Measurements from ENCODE around the gene RSPO1.

DNA sequence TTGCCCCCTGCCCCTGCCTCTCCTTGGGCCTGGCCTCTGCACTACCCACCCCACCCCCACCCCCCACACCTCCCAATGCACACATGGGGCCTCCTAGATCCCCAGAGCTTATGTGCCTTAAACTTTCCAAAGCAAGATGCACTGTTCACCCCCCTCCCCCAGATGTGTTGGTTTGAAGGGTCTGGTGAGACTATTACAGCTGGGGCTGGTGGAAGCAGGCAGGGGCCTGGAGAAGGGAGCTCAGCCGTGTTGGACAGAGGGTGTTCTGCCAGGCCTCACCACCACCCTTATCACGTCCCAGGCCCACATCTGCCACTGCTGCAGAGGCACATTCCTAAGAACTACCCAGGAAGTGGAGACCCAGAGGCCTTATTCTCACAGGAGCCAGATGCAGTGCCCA is 18.3 kb upstream of the RSPO1 start:
- TF ChIP-seq ZBTB33 (IDR thresholded peaks at IDR 0.05) (no peak), TAF1 (conservative IDR thresholded peaks at IDR 0.05) (no peak), RAD21 (IDR thresholded peaks at IDR 0.05) (no peak), FOXA1 (IDR thresholded peaks at IDR 0.05) (no peak), YY1 (IDR thresholded peaks at IDR 0.05) (no peak), EGR1 (IDR thresholded peaks at IDR 0.05; ENCODE audit: low read depth in 2 of 2) (no peak), SP1 (IDR thresholded peaks at IDR 0.05) (no peak), HNF4G (IDR thresholded peaks at IDR 0.05) (no peak), GABPA (IDR thresholded peaks at IDR 0.05 in 1 of 2, conservative IDR thresholded peaks at IDR 0.05 in 1 of 2) (no peak), JUND (IDR thresholded peaks at IDR 0.05) (no peak), RXRA (IDR thresholded peaks at IDR 0.05) (no peak), MAX (IDR thresholded peaks at IDR 0.05) (no peak)
- TF ChIP-seq, protein P1, sequence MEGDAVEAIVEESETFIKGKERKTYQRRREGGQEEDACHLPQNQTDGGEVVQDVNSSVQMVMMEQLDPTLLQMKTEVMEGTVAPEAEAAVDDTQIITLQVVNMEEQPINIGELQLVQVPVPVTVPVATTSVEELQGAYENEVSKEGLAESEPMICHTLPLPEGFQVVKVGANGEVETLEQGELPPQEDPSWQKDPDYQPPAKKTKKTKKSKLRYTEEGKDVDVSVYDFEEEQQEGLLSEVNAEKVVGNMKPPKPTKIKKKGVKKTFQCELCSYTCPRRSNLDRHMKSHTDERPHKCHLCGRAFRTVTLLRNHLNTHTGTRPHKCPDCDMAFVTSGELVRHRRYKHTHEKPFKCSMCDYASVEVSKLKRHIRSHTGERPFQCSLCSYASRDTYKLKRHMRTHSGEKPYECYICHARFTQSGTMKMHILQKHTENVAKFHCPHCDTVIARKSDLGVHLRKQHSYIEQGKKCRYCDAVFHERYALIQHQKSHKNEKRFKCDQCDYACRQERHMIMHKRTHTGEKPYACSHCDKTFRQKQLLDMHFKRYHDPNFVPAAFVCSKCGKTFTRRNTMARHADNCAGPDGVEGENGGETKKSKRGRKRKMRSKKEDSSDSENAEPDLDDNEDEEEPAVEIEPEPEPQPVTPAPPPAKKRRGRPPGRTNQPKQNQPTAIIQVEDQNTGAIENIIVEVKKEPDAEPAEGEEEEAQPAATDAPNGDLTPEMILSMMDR (IDR thresholded peaks at IDR 0.05; ENCODE audit: low read depth, low read length, missing input control): no peak
- TF ChIP-seq, protein P2, sequence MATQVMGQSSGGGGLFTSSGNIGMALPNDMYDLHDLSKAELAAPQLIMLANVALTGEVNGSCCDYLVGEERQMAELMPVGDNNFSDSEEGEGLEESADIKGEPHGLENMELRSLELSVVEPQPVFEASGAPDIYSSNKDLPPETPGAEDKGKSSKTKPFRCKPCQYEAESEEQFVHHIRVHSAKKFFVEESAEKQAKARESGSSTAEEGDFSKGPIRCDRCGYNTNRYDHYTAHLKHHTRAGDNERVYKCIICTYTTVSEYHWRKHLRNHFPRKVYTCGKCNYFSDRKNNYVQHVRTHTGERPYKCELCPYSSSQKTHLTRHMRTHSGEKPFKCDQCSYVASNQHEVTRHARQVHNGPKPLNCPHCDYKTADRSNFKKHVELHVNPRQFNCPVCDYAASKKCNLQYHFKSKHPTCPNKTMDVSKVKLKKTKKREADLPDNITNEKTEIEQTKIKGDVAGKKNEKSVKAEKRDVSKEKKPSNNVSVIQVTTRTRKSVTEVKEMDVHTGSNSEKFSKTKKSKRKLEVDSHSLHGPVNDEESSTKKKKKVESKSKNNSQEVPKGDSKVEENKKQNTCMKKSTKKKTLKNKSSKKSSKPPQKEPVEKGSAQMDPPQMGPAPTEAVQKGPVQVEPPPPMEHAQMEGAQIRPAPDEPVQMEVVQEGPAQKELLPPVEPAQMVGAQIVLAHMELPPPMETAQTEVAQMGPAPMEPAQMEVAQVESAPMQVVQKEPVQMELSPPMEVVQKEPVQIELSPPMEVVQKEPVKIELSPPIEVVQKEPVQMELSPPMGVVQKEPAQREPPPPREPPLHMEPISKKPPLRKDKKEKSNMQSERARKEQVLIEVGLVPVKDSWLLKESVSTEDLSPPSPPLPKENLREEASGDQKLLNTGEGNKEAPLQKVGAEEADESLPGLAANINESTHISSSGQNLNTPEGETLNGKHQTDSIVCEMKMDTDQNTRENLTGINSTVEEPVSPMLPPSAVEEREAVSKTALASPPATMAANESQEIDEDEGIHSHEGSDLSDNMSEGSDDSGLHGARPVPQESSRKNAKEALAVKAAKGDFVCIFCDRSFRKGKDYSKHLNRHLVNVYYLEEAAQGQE (IDR thresholded peaks at IDR 0.05): no peak

All from liver (tissue), 3 donors.